ENCODE data around the gene SLC25A43.

- no peak for TF ChIP-seq MAZ (CRISPR knock-in tag; conservative IDR thresholded peaks at IDR 0.05 in 1 of 2, IDR thresholded peaks at IDR 0.05 in 1 of 2)
- no peak for TF ChIP-seq SFPQ (IDR thresholded peaks at IDR 0.05; ENCODE audit: low read depth, low read length)
- no peak for TF ChIP-seq PCBP1 (IDR thresholded peaks at IDR 0.05; ENCODE audit: low read depth, low read length, poor library complexity, severe bottlenecking)
- no peak for TF ChIP-seq ZBTB34 (CRISPR knock-in tag; IDR thresholded peaks at IDR 0.05)
- no peak for TF ChIP-seq CTCF (IDR thresholded peaks at IDR 0.05 in 2 of 3, conservative IDR thresholded peaks at IDR 0.05 in 1 of 3; ENCODE audit: insufficient read depth in 2 of 3, low read depth in 1 of 3, low read length in 3 of 3)
- TF ChIP-seq COPS2 (conservative IDR thresholded peaks at IDR 0.05), result no peak
- TF ChIP-seq ZNF695 (CRISPR knock-in tag; IDR thresholded peaks at IDR 0.05), result no peak
- no peak for TF ChIP-seq HDAC2 (IDR thresholded peaks at IDR 0.05)
- no peak for TF ChIP-seq ARID2 (IDR thresholded peaks at IDR 0.05)
- no peak for TF ChIP-seq MAX (CRISPR knock-in tag; IDR thresholded peaks at IDR 0.05)
- no peak for TF ChIP-seq ZNF431 (CRISPR knock-in tag; IDR thresholded peaks at IDR 0.05)
- no peak for TF ChIP-seq FOXM1 (IDR thresholded peaks at IDR 0.05; ENCODE audit: low read depth)
- TF ChIP-seq FOXM1 (CRISPR knock-in tag; IDR thresholded peaks at IDR 0.05; ENCODE audit: low read depth), result no peak
- TF ChIP-seq MTA1 (IDR thresholded peaks at IDR 0.05; ENCODE audit: borderline replicate concordance), result no peak
- no peak for TF ChIP-seq FOXK1 (CRISPR knock-in tag; IDR thresholded peaks at IDR 0.05; ENCODE audit: borderline replicate concordance)
These were observed 17.7 kb upstream of the SLC25A43 start for GRCh38 chrX:119381349-119381944.
